ENCODE data around the gene TFIP11.
"Not testable (repeated sequence)": the region's sequence is repeated elsewhere in the genome, so short reads cannot be mapped to it uniquely, and the experiment has no call there.

TFIP11 gene

DNA sequence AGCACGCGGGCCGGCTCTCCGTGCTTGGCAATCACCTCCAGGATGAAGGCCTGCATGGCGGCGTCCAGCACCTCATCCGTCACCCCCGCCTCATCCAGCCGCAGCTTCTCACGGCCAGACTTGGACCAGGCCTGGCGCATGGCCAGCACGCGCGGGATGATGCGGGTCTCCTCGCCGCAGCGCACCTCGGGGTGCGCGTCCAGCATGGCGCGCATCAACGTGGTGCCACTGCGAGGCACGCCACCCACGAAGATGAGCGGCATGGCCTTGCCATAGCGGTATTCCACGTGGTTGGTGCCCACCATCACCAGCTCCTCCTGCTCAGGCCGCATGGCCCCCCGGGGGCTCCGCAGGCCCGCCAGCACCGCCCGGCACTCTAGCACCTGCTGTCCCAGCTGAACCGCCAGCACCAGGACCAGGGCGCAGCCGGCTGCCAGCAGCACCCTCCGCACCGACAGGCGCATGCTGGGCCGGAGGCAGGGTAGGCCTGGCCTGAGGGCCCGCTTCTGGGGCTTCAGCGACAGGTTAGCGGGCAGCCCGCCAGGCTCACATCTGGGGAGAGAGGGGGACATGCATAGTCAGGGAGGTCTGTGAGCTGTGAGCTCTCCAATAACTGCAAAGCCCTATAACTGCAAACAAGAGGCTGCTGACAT lies 29.0 kb upstream of the TFIP11 start:
- no peak for DNase-seq (ENCODE audit: low read depth in 2 of 2)

DNA sequence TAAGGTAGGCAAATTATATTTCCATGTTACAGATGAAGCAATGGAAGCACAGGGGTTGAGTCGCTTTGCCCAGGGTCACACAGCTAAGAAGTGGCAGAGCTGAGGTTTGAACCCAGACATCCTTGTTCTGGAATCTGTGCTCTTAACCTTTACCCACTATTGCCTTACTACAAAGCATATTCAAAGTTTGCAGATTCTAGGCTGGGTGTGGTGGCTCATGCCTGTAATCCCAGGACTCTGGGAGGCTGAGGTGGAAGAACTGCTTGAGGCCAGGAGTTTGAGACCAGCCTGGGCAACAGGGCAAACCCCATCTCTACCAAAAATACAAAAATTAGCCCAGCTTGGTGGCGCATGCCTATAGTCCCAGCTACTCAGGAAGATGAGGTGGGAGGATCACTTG lies 27.8 kb upstream of the TFIP11 start:
- no peak for DNase-seq (ENCODE audit: low read depth in 2 of 2)

DNA sequence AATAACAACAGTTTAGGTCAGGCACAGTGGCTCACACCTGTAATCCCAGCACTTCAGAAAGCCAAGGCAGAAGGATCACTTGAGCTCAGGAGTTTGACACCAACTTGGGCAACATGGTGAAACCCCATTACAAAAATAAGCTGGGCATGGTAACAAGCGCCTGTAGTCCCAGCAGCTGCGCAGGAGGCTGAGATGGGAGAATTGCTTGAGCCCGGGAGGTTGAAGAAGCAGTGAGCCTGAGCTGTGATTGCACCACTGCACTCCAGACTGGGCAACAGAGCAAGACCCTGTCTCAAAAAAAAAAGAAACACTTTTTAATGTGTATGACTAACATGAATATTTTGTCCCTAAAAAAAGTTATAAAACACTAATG lies 24.5 kb upstream of the TFIP11 start:
- DNase-seq (ENCODE audit: low read depth in 2 of 2) = no peak

DNA sequence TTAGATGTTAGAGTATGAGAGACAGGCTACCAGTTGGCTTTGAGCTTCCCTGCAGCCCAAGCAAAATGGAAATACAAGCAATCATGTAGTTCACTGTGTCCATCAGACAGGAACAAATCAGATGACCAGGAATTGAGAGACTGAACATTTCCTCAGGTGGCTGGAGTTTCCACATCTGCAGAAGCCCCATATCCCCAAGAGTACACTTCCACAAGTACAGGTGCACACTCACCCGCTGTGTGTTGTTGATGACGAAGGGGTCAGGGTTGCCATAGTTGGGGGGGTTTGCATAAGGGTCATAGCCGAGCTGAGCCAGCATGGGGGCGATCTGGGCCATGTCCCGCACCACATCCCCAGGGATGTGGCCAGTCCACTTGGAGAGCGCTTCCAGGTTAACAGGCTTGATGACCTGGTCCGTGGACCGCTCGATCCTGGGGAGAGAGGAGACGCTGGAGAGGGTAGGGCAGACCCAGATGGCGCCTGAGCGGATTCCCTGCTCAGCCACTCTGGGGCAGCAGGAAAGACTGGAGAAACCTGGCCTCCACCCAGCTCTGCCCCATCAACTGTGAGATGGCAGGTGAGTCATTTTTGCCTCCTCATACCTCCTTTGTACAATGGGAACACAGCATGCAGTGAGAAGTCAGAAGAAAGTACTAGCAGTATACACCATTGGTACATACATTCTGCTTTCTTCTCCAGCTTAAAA lies 23.9 kb upstream of the TFIP11 start:
- no peak for DNase-seq (ENCODE audit: low read depth in 2 of 2)

DNA sequence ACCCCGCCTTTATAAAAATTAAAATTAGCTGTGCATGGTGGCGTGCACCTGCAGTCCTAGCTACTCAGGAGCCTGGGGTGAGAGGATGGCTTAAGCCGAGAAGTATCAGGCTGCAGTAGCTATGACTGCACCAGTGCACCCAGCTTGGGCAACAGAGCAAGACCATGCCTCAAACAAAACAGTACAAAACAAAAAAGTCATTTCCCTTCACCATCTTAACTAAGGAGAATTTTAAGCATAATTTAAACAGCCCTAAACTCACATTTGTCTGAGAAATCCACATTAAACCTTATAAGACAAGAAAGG lies 23.3 kb upstream of the TFIP11 start:
- DNase-seq (ENCODE audit: low read depth in 2 of 2) = no peak

DNA sequence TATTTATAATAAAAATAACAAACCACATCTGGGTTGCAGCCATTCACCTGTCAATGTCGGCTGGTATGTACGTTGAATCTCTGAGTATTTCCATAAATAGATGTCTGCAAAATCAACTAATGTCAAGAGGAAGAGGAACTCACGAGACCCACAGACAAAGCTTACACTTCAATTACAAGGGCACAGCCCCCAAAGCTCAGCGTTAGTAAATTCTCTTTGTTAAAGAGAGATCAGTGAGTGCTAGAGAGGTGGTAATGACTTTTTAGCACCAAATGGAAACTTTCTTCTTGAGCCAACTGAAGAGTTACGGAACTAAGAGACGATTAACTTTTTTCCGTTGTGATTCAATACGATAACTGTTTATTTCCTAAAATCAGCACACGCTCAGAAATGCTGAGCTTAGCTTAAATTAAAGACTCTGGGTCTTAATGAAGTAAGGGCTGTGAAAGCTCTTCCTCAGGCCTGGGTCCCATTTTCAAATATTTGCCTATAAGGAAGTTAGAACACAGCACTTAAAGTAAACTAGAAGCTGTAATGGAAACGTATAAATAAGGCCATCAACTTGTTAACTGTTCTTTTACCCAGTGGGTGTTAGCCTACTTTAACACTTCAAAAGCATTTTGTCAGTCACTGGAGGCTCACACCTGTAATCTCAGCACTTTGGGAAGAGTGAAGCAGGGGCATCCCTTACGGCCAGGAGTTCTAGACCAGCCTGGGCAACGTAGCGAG lies 22.8 kb upstream of the TFIP11 start:
- no peak for DNase-seq (ENCODE audit: low read depth in 2 of 2)

DNA sequence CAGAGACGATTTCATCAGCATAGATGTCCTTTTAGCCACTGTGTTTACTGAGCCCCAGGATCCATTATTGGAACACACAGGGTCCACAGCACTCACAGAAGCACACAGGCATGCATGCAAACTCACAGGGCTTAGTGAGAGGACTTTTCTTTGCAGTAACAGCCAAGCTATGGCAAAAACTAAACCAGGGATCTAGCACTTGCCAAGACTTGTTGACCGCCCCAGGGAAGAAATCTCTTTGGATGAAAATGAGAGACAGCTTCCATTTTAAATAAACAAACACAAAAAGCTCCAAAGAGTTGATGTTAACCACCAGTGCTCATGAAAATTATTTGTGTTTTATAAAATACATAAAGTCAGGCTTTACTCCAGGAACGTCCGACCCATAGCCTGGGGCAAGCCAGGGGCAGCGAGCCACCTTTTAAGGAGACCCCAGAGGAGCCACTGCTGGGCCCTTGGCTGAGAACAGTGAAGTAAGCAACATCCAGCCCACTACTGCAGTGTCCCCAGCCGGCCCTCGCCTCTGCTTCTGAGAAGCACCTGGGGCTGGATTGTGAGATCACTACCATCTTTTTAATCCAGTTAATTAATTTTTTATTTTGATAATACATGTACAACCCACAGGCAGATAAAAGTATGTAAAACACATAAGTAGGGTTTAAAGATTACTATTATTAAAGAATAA lies 22.0 kb upstream of the TFIP11 start:
- no peak for DNase-seq (ENCODE audit: low read depth in 2 of 2)

DNA sequence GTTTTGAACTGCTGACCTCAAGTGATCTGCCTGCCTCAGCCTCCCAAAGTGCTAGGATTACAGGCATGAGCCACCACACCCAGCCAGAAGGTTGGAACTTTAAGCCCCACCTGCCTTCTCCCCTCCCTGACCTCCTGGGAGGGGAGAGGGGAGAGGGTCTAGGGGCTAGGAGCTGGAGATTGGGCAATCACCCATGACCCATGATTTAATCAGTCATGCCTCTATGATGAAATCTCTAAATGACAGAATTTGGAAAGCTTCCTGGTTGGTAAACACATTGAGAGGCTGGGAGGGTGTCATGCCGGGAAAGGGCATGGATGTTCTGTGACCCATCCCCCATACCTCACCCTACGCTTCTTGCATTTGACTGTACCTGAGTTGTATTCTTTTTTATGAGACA lies 17.1 kb upstream of the TFIP11 start:
- DNase-seq (ENCODE audit: low read depth in 2 of 2) = no peak

DNA sequence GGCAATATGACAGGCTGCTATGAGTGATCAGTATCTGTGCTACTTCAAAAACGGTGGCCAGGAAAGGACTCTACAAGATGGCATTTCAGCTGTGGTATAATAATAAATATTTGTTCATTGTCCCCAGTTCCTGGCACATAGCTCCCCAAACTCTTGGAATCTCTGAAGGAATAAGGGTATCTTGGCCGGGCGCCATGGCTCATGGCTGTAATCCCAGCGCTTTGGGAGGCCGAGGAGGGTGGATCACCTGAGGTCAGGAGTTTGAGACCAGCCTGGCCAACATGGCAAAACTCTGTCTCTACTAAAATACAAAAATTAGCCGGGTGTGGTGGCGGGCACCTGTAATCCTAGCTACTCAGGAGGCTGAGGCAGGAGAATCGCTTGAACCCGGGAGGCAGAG lies 16.2 kb upstream of the TFIP11 start:
- DNase-seq (ENCODE audit: low read depth in 2 of 2) = not testable (repeated sequence)

DNA sequence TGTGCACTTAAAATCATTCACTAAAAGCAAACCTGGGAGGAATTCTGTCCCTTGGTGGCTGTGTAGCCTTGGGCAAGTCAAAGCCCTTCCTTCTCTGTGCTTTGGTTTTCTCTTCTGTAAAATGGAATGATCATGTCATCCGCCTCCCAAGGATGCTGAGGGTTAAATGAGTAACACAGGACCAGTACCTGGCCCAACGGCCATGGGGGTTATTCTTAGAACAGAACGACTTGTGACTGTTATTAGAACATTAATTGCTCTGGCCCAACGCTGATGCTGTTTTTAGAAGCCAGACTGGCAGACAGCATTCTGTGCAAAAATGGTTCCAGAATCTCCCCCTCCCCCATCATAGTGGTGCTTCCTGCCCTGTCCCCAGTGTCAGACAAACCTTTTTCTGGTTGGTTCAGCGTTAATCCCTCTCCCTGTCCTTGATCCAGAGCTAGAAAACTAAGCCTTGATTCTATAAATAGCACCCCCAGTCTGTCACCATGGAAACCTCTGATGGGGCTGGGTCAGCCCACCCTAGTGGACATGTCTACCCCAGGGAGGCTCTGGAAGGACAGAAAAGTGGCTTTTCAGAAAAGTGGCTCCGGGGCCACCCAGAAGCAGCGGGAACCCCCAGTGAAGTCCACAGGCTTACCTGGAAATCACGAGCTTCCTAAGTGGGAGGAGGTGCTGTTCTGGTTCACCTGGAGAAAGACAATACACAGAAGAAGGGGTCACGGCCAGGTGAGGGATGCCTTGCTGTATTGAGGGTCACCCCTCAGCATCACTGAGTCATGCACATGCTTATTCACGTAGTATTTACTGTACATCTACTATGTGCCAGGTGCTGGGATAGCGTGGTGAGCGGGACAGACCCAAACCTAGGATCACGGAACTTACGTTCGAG lies 15.5 kb upstream of the TFIP11 start:
- DNase-seq (ENCODE audit: low read depth in 2 of 2) = no peak

DNA sequence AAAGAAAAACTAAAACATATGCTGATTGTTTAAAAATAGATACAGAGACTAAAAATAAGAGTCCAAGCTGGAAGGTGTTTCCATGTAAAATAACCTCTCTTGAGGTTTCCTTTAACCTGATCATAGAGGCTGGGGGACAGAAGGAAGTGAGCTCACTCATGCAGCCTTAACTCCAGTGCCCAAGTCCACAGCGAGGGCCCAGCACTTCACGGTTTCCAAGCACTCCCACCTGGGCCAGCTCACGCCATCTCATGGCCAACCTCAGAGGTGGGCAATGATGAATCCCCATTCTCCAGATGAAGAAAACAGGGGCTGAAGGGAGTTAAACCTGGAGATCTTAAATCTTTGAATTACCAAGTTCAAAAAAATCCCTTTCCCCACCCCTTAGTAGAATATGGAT lies 14.9 kb upstream of the TFIP11 start:
- no peak for DNase-seq (ENCODE audit: low read depth in 2 of 2)

DNA sequence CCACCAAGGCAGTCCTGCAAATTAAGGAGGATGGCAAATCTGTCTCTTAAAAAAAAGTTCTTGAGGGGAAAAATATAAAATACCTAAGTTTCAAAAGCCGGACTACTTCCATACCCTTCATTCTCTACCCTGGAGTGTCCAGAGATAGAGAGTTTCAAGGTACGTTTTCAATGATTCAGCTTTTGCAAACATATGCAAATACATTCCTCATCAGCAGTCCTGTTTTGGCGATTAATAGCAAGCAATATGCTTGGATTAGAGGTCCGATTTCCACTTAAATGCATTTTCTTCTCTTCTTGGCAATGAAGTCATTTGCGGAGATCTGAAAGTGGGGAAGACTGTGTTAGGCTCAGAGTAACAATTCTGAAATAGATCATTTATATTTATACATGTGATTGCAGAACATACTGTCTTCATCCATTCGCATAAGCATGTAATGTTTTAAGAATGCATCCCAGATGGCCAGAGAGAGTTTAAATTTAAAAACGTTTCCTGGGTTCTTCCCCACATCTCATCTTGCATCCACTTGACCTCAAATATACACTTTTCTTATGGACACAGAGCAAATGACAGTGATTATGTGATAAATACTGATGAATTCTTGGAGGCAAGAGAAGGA lies 13.8 kb upstream of the TFIP11 start:
- DNase-seq (ENCODE audit: low read depth in 2 of 2) = no peak

DNA sequence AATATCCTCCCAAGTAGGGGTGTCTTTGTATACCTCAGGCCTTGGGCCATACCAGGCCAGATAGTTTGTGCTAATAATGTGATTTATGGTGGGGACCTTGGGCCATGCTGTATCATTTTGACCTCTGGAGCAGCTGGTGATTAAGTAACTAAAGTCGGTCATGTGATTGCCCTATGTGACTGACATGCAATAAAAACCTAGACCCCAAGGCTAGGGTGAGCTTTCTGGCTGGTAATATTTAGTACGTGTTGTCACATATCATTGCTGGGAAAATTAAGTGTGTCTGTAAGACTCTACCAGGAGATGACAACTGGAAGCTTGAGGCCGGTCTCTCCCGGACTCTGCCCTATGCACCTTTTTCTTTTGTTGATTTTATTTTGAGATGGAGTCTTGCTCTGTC lies 12.6 kb upstream of the TFIP11 start:
- no peak for DNase-seq (ENCODE audit: low read depth in 2 of 2)

DNA sequence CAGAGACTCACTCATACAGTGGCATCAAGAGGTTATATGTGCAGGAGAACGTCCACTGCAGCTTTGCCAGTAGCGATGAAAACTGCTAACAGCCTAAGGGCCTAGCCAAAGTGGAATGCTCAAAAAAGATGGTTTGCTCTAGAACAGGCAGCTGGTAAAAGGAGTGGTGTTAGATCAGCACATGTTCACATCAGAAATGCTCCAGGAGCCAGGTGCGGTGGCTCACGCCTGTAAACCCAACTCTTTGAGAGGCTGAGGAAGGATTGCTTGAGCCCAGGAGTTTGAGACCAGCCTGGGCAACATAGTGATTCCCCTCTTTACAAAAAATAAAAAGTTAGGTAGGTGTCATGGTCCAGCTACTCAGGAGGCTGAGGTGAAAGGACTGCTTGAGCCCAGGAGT lies 10.3 kb upstream of the TFIP11 start:
- no peak for DNase-seq (ENCODE audit: low read depth in 2 of 2)

DNA sequence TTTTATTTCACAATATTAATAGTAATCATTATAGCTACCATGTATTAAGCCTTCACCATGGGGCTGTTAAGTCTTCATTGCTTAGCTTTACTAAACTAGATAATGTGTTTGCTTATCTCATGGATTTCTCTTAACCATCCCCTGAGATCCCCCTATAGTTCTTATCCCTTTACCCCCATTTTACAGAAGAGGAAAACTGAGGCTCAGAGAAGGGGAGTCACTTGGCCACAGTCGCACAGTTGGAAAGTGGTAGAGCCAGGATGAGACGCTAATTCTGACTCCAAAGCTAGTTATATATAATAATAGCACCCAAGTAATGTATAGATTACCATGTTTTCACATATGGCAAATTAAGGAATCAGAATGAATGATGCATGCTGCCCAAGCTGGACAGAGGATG lies 9.7 kb upstream of the TFIP11 start:
- no peak for DNase-seq (ENCODE audit: low read depth in 2 of 2)

DNA sequence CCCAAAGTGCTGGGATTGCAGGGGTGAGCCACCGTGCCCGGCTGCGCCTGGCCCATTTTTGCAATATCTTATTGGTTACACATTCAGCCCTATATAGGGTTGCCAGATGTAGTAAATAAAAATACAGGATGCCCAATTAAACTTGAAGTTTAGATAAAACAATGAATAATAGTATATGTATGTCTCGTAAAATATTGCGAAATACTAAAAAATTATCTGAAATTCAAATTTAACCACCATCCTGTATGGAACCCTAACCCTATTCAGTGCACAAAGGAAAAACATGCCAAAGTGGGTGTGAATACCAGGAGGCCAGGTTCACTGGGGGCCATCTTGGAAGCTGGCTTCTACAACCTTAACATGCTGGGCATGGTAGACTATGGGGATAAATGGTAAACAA lies 5.2 kb upstream of the TFIP11 start:
- no peak for DNase-seq (ENCODE audit: low read depth in 2 of 2)

DNA sequence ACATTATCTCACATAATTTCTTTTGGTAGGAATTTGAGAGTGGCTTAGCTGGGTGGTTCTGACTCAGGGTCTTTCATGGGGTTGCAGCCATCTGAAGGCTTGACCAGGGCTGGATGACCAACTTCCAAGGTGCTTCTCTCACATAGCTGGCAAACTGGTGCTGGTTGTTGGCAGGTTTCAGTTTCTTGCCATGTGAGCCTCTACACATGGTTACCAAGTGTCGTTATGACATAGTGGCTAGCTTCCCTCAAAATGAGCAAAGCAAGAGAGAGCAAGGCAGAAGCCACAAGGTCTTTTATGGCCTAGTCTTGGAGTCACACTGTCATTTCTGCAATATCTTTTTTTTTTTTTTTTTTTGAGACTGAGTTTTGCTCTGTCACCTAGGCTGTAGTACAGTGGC lies 4.2 kb upstream of the TFIP11 start:
- DNase-seq (ENCODE audit: low read depth in 2 of 2) = no peak

DNA sequence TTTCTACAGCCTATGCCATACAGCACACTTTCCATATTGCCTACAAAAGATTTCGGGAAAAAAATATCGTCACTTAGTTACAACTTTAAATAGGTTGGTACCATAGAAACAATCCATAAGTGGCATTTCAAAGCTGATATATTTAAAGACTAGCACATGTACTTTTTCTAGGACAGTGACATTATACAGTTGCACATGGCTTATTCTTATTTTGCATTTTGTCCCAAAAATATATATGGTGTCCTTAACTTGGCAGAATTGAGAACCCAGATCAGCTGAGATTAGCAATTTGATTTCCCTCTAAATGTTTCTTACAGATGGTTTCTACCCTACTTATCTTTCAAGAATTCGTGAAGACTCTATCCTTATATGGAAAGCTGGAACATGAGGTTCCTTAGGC lies 3.7 kb upstream of the TFIP11 start:
- DNase-seq (ENCODE audit: low read depth in 2 of 2) = no peak

DNA sequence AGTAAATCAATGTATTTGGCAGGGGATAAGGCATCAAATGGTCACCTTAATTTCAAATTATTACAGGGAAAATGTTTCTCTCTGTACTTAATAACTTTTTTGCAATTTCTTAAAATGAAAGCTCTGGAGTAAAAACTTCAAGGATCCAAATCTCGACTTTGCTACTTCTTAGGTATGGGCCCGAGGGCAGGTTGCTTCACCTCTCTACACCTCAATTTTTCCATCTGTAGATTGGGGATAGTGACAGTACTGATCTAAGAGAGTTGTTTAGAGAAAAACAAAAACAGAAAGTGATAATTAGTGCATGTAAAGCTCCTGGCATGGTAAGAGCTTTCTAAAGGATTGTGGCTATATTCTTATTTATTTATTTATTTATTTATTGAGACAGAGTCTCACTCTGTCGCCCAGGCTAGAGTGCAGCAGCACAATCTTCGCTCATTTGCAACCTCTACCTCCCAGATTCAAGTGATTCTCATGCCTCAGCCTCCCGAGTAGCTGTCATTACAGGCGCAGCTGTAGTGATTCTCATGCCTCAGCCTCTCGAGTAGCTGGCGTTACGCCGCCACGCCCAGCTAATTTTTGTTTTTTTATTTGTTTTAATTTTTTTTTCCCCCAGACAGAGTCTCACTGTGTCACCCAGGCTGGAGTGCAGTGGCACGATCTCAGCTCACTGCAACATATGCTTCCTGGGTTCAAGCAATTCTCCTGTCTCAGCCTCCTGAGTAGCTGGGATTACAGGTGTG lies 2.3 kb upstream of the TFIP11 start:
- DNase-seq (ENCODE audit: low read depth in 2 of 2) = no peak

DNA sequence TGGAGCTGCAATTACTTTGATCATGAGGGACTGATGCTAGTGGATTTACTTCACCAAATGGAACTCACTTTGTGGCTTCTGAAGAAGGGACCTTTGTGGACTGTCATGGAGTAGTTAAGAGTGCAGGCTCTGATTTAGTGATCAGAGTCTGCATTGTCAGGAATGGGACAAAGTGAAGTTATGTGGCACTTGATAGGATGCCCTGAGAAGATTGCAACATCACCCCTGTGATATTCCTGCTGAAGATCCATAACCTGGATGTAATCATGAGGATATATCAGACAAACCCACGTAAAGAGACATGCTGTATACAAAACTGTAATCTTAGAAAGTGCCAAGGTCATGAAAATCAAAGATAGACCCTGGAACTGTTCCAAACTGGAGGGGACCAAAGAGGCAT lies 1.6 kb upstream of the TFIP11 start:
- DNase-seq (ENCODE audit: low read depth in 2 of 2) = no peak

DNA sequence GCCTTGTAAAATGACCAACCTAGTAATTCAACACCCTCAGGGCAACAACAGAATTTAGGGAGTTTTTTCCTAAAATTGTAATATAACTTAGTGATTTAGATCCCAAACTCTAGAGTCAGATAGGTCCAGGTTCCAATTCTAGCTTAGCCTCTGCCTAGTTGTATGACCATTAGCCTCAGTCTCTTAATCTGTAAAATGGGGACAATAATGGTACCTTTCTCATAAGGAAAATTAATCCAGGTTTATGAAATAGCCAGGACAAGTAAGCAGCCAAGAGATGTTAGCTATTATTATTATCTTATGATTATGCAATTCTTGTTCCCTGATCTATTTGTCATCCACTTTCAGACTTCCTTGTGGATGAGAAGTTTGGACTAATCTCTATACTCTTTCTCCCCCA lies 4.1 kb downstream of the TFIP11 start:
- no peak for DNase-seq (ENCODE audit: low read depth in 2 of 2)

Data from stimulated activated CD8-positive, alpha-beta memory T cell treated with anti-CD3 and anti-CD28 coated beads, Interleukin-7, amount 100 ng/mL, for 1 hour (primary cell).